GM21528 (cell line): ENCODE results near the gene NCBP3.
"Not testable (repeated sequence)": the region's sequence is repeated elsewhere in the genome, so short reads cannot be mapped to it uniquely, and the experiment has no call there.

Source experiments
- ATAC-seq: cut with Tn5 transposase; IDR thresholded peaks from one replicate; pipeline ENCODE4 v1.9.1; 2021; ENCODE audit warnings: mild to moderate bottlenecking, moderate library complexity; ENCODE audit not compliant: unreplicated experiment, low FRiP score

Gene NCBP3

DNA sequence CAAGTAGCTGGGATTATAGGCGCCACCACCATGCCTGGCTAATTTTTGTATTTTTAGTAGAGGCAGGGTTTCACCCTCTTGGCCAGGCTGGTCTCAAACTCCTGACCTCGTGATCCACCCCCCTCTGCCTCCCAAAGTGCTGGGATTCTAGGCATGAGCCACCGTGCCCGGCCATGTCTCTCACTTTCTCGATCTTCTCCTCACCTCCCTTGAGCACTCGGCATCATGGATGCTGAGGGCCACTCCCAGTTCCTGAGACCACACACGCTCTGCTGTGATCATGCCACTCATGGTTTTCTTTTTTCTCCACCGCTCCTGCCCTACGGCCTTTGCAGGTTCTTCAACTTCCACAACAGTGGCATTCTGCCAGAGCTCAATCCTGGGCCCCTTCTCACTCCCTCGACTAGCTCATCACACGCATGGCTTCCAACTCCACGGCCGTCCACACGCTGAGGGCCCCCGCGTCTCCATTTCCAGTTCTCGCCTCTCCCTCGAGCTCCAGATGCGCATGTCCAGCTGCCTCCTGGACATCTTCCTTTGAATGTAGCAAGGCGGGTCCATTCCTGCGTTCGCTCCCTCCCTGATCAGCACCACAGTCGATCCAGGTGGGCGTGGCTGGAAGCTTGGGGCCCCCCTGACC, 5.5 kb upstream of the NCBP3 start:
- ATAC-seq: no peak

DNA sequence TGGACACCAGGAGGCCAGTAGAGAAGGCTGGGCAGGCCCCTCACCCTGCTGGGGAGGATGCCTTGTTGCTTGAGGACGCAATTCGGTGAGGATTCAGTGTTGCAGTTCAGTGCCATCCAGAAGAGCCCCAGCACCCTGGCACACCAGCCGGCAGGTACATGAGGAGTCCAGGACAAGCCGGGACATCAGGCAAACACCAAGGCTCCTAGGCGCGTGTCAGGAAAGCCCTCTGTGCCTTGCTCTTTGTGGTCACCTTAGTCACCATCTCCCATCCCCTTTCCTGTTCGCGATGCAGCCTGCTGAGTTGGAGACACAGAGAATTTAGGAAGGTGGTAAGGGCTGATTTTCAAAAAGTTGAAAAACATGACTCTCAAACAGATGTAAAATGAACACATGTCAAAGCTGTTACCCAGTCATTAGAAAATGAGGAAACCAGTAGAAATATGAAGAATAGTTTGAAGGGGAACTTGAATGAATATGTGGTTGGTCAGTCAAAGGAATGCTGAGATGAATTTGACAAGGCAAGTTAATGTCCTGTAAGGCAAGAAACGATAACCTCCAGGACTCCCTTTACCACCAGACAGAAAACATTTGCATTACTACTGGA, 2.3 kb upstream of the NCBP3 start:
- ATAC-seq: no peak

DNA sequence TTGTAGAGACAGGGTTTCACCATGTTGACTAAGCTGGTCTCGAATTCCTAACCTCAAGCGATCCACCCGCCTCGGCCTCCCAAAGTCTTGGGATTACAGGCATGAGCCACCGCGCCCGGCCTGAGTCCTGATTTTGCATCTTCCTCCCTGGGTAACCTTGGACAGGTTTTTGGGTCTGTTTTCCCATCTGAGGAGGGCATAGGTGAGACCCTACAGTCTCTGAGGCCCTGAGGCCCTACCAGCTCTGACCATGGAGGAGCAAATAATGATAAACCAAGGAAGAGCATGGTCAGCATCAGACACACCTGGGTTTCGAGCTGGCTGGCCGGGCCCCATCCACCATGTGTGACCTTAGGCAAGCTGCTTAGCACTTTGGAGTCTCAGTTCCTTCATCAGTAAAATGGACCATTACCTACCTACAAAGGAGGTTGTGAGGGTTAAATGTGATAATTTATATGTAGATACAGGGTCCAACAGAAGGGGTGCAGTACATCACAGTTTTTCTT, 1.2 kb upstream of the NCBP3 start:
- no peak for ATAC-seq

DNA sequence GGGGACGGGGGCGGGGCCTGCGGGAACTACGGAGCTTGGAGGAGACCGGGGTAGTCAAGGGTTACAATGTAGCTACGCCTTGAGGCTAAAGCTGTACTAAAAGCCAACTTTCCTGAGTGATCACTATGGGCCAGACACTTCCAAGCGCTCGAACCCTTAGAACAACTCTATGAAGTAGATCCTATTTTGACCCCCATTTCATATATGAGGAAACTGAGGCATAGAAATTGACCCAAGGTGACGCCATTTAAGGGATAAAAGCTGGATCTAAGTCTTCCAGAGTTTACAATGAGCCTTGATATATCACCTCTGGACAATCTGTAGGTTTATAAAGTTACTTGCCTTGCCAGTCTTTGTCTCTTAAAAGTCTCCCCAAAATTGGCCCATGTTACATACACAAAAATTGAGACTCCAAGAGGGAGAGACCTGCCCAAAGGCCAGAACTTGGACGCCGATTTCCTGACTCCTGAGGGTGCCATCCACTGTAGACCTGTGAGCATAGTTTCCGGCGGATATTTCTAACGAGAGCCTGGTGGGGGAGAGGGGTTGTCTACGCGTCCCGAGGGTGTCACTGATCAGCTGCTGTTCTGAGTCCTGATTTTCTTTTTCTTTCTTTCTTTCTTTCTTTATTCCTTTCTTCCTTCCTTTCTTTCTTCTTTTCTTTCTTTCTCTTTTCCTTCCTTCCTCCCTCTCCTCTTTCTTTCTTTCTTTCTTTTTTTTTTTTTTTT, 555 bp upstream of the NCBP3 start:
- ATAC-seq: no peak

DNA sequence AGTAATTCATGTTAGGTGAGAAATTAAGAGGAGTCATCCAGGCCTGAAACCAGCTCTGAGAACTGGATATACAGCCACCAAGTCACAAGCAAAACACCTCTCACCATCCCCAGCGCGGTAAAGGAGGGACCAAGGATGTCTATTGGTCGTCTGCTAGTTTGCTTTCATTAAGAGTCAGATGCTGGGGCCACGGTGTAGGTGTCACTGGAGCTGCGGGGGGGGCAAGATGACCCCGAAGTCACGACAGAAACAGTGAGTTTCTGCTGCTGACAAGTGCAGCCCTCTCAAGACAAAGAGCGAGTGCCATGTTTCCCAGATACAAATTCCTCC, 790 bp downstream of the NCBP3 start:
- peak; percentile 16 for ATAC-seq

DNA sequence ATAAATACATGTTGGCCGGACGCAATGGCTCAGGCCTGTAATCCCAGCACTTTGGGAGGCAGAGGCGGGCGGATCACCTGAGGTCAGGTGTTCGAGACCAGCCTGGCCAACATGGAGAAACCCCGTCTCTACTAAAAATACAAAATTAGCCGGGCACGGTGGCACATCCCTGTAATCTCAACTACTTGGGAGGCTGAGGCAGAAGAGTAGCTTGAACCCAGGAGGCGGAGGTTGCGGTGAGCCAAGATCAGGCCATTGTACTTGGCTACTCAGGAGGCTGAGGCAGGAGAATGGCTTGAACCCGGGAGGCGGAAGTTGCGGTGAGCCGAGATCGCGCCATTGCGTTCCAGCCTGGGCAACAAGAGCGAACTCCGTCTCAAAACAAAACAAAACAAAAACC, 1.5 kb downstream of the NCBP3 start:
- ATAC-seq: not testable (repeated sequence)

DNA sequence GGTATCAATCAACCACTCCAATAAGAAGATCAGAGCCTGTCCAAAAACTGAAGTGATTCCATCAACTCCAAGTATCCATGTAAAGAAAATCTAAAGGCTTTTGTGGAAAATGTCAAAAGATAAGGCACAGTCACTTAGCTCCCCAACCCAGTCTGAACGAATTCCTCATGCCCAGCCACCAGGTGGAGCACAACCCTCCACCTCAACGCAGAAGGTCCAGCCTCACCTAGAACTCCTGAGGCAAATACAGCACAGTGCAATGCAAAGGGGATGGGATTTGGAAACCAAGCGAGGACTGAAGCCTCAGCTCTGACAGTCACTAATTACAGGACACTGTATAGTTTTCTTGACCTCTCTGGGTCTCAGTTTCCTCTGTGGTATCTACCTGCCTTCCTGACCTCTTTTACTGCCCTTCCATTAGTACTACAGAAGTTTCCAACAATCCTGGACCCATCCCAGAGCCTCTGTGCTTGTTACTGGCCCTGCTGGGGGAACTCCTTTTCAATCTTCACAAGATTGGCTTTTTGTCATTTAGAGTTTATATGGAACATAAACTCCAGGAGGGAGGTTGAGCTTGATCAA, 2.0 kb downstream of the NCBP3 start:
- ATAC-seq: no peak

DNA sequence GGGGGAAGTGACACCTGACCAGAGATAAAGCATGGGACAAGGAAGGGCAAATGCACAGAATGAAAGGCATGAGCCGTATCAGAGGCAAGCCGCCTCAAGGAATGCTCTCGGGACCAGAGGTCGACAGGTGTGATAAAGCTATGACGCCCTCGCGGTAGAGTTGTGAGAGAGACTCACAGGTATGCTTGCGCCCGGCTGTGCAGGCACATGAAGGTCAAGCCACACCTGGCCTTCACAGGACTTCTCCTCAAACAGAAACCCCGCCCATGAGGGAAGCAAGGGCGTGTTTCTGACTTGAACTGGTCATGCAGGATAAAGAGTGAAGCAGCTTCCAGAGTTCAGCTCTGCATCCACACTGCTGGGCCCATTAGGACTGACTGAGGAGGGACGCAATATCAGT, 7.8 kb downstream of the NCBP3 start:
- ATAC-seq: no peak

DNA sequence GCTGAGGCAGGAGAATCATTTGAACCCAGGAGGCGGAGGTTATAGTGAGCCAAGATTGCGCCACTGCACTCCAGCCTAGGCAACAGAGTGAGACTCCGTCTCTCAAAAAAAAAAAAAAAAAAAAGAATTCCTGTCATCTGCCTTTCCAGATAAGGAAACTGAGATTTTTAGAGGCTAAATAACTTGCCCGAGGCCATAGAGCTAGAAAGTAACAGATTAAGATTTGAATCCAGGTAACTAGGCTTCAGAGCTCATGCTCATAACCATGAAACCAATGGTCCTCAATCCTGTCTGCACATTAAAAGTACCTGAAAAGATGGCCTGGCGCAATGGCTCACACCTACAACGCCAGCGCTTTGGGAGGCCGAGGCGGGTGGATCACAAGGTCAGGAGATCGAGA, 9.5 kb downstream of the NCBP3 start:
- no peak for ATAC-seq

DNA sequence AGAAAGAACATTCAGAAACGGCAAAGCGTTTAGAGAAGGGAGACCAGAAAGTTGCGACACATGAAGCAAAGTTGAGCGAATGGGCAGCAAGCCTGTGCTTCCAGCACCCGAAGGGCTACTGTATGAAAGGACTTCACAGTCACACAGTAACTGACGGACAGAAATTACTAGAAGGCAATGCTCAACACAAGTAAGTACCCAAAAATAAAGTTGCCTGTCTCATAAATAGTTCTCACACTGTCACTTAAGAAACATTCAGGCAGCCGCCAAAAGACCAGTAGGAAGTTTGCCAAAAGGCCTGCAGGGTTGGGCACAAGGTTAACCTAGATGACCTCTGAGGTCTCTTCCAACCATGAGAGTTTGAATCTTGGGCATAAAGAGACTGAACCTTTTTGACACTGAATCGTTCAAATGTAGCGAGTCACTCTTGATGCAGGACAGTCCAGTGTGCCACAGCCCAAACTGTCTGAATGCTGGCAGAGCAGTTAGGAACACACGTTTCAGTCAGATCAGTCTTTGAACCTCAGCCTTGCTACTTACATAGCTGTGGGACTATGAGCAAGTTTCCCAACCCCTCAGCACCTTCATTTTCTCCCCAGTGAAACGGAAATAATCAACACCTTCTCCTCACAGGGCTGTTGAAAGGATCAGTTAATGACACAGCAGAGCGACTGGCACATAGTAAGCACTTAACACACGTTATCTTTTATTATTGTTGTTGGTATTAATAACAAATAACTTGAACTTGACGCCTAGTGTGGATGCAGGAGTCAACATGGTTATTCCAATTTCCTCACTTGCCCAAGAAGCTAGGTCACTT, 10.4 kb downstream of the NCBP3 start:
- no peak for ATAC-seq

DNA sequence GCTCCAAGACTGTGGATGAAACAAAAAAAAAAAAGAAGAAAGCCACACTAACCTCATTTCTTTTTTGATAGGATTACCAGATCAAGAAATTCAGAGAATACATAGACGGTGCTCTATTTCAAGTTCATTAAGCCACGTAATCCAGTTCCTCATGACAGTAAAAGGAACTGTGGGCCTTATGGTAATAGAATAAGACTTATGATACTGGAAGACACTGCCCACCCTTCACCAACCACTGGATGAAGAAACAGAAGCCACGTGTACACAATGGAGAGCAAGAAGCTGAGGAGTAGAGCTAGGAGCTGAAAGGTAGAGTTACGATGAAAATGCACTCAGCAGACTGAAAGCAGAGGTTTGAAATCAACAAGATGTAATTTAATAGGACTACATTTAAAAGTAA, 11.2 kb downstream of the NCBP3 start:
- ATAC-seq: no peak

DNA sequence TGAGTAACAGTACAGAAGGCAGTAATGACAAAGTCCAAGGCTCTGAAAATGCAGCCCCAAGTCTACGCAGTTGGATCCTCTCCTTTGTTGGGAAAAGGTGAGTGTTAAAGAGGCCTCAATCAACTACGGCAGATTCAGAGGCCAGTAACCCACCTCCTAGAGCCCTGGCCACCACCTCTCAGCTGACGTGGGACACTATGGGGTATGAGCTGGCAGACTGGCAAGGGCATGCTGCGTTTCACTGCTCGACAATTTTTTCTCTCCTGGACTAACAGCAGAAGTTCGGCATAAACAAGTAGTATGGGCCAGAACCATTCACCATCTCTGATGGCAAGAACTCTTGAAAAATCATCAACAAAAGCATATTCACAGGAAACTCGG, 17.2 kb downstream of the NCBP3 start:
- ATAC-seq: no peak

DNA sequence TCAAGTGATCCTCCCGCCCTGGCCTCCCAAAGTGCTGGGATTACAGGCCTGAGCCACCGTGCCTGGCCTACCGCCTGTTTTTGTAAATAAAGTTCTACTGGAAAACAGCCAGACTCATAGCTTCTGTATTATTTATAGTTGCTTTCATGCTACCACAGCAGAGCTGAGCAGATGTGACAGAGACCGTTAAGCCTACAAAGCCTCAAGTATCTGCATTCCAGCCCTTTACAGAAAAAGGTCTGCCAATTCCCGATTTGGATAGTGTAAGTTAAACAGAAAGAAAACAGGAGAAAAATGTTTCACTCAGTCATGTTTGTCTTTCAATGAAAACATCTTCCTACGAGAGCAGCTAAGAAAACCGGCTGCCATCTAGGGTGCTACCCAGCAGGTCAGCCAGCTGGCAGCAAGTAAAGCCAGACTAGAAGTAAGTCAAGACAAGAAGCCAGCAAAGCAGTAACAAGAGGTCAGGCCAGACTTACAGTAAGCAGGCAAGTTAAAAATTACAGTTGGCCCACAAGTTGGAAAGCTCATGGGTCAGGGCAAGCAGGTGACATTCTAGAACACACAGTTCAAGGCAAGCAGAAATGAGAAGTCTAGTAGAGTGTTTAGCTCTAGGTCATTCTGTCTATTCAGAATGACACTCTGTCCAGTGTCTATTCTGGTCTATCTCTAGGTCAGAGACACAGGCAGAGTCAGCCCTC, 17.7 kb downstream of the NCBP3 start:
- ATAC-seq: no peak

DNA sequence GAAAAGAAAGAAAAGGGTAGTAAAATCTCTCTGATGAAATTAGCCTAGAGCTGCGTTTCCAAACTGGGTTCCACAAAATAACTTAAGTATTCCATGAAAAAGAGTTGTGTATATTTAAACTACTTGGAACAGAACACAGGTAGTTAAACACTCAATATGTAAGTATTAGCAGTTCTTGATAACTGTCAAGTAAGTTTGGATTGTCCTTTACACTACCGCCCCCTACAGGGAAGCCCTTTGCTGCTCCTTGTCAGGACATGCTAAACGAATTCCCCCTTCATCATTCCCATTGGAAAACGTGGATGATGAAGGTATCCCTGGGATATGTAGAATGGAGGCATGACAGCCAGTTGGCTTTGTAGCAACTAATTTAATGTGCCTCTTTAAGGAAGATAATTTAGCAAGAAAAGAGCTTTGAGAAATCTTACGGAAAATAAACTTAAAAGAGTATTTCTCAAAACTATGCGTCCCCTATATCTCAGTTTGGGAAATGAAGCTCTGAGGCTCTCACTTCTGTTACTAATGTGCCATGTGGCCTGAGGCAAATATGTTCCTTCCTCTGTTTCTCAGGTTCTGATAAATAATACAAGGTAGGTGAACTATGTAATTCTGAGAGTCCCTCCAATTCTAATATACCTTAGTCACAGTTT, 18.8 kb downstream of the NCBP3 start:
- ATAC-seq: no peak

DNA sequence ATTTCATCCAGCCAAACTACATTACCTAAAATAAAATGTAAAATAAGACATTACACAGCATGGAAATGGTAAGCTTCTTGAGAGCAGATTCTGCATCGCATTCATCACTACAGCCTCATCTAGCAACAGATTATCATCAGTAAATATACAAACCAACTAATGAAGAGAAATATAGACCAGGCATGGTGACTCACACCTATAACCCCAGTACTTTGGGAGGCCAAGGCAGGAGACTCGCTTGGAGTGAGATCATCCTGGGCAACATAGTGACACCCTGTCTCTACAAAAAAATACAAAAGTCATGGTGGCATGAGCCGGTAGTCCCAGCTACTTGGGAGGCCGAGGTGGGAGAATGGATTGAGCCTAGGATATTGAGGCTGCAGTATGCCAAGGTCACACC, 19.9 kb downstream of the NCBP3 start:
- no peak for ATAC-seq

DNA sequence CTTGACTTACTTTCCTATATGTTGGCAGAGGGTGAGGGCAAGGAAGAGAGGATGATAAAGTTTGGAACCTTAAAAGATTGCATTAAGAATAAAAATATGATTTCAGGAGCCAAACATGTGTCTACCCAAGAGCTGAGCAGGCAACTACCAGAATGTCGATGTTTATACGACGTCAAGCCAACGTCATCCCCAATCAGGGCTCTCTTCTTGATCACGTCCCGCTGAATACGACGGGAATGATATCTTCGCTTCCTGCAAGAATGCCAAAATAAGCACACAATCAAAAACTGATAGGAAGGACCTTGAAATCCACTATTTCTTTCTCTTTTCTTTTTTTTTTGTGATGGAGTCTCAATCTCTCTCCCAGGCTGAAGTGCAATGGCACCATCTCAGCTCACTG, 24.9 kb downstream of the NCBP3 start:
- ATAC-seq: no peak

DNA sequence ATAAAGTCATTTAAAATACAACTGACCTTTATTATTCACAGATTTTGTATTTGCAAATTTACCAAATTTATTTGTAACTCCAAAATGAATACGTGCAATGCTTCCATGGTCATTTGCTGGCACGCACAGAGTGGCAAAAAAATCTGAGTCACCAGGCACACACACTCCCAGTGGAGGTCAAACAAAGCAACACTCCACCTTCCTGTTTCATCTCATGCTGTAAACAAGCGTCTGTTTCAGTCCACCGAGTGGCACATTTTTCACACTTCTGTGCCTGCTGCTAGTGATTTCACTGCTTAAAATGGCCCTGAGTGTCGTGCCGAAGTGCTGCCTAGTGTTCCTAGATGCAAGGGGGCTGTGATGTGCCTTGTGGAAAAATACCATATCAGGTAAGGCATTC, 27.3 kb downstream of the NCBP3 start:
- no peak for ATAC-seq

DNA sequence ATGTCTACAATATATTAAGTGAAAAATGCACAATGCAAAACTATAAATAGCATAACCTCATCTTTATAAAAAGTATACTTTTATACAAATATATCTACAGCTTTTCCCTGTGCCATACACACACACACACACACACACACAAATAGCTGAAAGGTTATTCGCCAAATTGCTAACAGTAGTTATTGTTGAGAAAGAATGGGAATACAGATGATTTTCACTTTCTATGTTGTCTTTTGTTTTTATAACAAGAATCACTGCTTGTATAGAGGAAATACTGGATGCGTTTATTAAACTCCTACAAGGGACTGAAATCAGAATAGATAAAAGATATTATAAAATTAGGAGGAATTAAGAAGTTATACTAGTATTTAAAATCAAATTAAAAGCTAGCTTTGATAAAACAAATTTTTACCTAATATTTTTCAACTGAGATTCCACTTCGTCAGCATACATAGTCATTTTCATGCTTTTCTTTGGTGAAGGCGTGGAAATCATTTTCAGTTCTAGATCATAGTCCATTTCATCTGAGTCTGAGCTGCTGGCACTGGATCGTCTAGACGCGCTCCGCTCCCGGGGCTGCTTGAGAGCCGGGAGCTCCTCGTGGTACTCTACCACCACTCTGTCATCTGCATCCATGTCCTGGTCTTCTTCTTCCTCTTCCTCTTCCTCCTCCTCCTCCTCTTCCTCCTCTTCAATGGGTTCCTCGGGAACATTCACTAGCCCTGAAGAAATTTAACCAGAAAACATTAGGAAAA, 28.0 kb downstream of the NCBP3 start:
- ATAC-seq: no peak

DNA sequence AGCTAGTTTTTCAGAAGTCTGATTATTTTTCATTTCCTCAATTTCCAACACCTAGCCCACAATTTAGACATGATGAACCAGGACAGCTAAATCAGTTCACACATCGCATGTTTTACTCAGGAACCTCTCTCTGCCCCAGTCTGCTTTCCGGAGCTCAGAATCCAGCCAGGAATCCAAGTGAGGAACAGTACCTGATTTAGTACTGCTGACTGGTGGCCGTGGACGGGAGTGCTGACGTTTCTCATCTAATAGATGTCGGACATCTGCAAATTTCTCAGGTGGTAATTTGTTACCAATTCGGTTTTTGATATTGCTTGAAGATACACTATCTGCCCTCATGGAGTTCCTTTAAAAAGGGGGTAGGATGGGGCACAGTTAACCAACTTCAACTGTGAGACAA, 30.1 kb downstream of the NCBP3 start:
- no peak for ATAC-seq
